Neural crest cell (in vitro differentiated cells): ENCODE measurements around the gene PPM1D. TPM values are rescaled to one million over a fixed set of nuclear protein-coding genes. Genes with fewer than 3 reads are reported as not detected.

Source experiments
- DNase-seq: peaks from one replicate; pipeline ENCODE4 v3.0.0; 2021; ENCODE audit warnings: low read depth, mixed read lengths, low spot score
- H3K27ac Mint-ChIP-seq: one replicate; pipeline ENCODE4 v1.8.0; 2021; ENCODE audit warnings: mild to moderate bottlenecking, mixed read lengths; ENCODE audit not compliant: unreplicated experiment
- H3K27me3 Mint-ChIP-seq: 2 replicates; pipeline ENCODE4 v1.8.0; 2021; ENCODE audit warnings: low read depth, mild to moderate bottlenecking, mixed read lengths
- H3K36me3 Mint-ChIP-seq: 2 replicates; pipeline ENCODE4 v1.8.0; 2021; ENCODE audit warnings: low read depth, mild to moderate bottlenecking, mixed read lengths
- H3K4me1 Mint-ChIP-seq: 2 replicates; pipeline ENCODE4 v1.8.0; 2021; ENCODE audit warnings: mixed read lengths
- H3K4me3 Mint-ChIP-seq: one replicate; pipeline ENCODE4 v1.8.0; 2021; ENCODE audit warnings: mild to moderate bottlenecking, mixed read lengths
- H3K9me3 Mint-ChIP-seq: 2 replicates; pipeline ENCODE4 v1.8.0; 2021; ENCODE audit warnings: mixed read lengths
- total RNA-seq: library from RNA; stranded (reverse); gene quantifications from 2 replicates; pipeline ENCODE4 v1.2.1, GENCODE V29; 2021
- TF ChIP-seq, protein P1 (sequence below): fragments of 200-600 bp; sonication (generic); conservative IDR thresholded peaks from 2 replicates; pipeline ENCODE4 v1.5.0; 2021; ENCODE audit warnings: antibody characterized with exemption, mild to moderate bottlenecking

PPM1D gene
- total RNA-seq, 1 donor from 2014 or later = 23.8 TPM

- no peaks in the 10 kb centered on the region for H3K9me3 Mint-ChIP-seq
- no peaks in the 10 kb centered on the region for H3K36me3 Mint-ChIP-seq
- peaks cover 21% of the 10 kb centered on the region for H3K4me1 Mint-ChIP-seq
- TF ChIP-seq, protein P1, sequence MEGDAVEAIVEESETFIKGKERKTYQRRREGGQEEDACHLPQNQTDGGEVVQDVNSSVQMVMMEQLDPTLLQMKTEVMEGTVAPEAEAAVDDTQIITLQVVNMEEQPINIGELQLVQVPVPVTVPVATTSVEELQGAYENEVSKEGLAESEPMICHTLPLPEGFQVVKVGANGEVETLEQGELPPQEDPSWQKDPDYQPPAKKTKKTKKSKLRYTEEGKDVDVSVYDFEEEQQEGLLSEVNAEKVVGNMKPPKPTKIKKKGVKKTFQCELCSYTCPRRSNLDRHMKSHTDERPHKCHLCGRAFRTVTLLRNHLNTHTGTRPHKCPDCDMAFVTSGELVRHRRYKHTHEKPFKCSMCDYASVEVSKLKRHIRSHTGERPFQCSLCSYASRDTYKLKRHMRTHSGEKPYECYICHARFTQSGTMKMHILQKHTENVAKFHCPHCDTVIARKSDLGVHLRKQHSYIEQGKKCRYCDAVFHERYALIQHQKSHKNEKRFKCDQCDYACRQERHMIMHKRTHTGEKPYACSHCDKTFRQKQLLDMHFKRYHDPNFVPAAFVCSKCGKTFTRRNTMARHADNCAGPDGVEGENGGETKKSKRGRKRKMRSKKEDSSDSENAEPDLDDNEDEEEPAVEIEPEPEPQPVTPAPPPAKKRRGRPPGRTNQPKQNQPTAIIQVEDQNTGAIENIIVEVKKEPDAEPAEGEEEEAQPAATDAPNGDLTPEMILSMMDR = no peak
- peak overlapping the region; percentile 76 for H3K4me3 Mint-ChIP-seq
- no peak for DNase-seq
- no peak overlapping the region for H3K27ac Mint-ChIP-seq
- H3K27me3 Mint-ChIP-seq = peaks cover 2% of the 10 kb centered on the region
Measured at GRCh38 chr17:60675997-60676396, 76.0 kb downstream of the PPM1D start.

DNA sequence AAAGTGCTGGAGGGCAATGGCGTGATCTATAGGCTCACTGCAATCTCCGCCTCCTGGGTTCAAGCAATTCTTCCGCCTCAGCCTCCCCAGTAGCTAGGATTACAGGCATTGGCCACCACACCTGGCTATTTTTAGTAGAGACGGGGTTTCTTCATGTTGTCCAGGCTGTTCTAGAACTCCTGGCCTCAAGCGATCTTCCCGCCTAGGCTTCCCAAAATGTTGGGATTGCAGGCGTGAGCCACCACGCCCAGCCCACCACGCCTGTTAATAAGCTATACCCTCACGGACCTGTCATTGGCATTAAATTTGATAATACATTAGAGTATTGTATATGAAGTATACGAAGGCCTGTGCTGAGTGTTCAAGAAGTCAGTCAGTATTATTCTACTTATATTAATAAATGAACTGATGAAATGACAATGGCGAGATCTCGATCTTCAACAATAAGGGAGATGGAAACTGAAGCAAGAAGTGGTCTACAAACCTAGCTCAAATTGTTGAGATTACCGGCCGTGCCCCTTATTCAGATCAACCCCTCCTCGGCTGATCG is 76.8 kb downstream of the PPM1D start:
- Mint-ChIP-seq H3K4me1 (peaks cover 21% of the 10 kb centered on the region), H3K4me3 (peak overlapping the region; percentile 97), H3K9me3 (no peaks in the 10 kb centered on the region), H3K27ac (no peak overlapping the region), H3K36me3 (no peaks in the 10 kb centered on the region), H3K27me3 (no peaks in the 10 kb centered on the region)
- TF ChIP-seq, protein P1 = no peak
- no peak for DNase-seq

DNA sequence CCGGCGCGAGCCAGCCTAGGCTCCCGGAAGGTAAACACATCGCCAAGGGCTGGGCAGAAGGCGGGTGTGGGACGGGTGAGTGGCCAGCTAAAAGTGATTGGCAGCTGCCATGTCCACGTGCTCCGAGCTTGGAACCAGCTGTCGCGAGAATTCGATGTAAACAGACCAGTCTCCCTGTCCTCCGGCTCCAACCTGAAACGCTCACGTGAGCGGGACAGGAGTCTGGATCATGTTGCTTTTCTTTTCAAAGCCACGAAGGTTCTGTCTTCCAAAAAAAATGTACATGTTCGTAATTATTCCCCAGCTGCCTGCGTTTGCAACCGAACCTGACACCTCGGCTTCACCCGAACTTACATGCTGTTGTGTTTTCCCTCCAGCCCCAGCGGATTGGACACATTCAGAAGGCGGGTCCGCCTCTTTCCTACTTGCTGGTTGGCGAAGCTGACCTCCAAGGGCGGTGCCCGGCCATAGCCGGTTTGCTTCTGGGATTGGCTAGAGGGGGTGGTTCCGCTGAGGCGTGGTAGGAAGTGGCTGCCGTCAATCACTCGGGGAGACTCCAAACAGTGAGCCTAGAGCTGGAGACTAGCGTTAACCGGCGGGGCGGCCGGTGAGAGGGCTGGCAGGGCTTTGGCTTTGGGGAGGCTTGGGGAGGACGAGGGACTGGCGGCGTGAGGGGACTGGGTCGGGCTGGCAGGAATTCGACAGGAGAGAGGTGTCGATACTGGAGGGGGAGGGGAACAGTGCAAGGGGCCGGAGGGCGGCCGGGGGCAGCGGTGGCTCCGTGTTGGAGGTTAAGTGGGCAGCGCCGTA is 77.5 kb downstream of the PPM1D start, which contains the start of gene BCAS3:
TSS of gene BCAS3 (plus strand) at position 544 of the 810 bp plus-strand sequence.
- H3K27ac Mint-ChIP-seq = peak within 1 kb of the TSS; percentile 94
- peaks cover 21% of the 10 kb centered on the region for H3K4me1 Mint-ChIP-seq

GRCh38 chr17:60678118-60678444 is 78.1 kb downstream of the PPM1D start:
- Mint-ChIP-seq H3K27ac (peak overlapping the region; percentile 94), H3K27me3 (no peaks in the 10 kb centered on the region), H3K36me3 (no peaks in the 10 kb centered on the region), H3K9me3 (no peaks in the 10 kb centered on the region), H3K4me3 (peak overlapping the region; percentile 97), H3K4me1 (peaks cover 21% of the 10 kb centered on the region)
- DNase-seq = no peak
- TF ChIP-seq, protein P1 = no peak

More for the DNA sequence above, 77.5 kb downstream of the PPM1D start, which contains the start of gene BCAS3:
- TF ChIP-seq, protein P1 = no peak
- Mint-ChIP-seq H3K36me3 (no peaks in the 10 kb centered on the region), H3K9me3 (no peaks in the 10 kb centered on the region), H3K4me3 (peak within 1 kb of the TSS; percentile 97), H3K27me3 (no peaks in the 10 kb centered on the region)
- DNase-seq = peak; percentile 93

DNA sequence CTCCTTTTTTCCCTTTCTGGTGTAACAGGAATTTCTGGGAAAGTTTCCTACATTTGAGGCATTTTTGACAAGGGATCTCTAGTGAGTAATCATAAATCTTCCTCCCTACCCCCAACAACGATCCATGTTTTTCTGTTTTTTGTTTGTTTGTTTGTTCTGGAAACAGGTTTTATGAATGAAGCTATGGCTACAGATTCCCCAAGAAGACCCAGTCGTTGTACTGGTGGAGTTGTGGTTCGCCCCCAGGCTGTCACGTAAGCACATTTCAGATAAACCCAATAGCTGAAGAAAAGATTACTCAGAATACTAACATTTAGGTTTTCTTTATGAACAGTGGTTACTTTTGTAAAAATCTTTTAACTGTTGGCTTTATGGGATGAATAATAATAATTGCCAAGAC is 79.3 kb downstream of the PPM1D start:
- no peaks in the 10 kb centered on the region for H3K9me3 Mint-ChIP-seq
- peak overlapping the region; percentile 74 for H3K4me3 Mint-ChIP-seq
- TF ChIP-seq, protein P1 = no peak
- no peaks in the 10 kb centered on the region for H3K36me3 Mint-ChIP-seq
- no peak for DNase-seq
- no peaks in the 10 kb centered on the region for H3K27me3 Mint-ChIP-seq
- H3K27ac Mint-ChIP-seq = no peak overlapping the region
- peaks cover 21% of the 10 kb centered on the region for H3K4me1 Mint-ChIP-seq
